Testis (tissue), 3 donors: ENCODE results near the gene PLAAT3. TPM values are rescaled to one million over a fixed set of nuclear protein-coding genes. Genes with fewer than 3 reads are reported as not detected.

ENCODE experiments used
- DNase-seq: peaks from one replicate; pipeline ENCODE4 v3.0.0-alpha.2; 2019
- H3K27ac ChIP-seq, 2 donors: fragments of 200-600 bp; sonication (generic); one replicate each; pipeline ENCODE4 v1.5.1; 2019
- H3K27me3 ChIP-seq: fragments of 200-600 bp; sonication (generic); one replicate; pipeline ENCODE4 v1.5.1; 2019
- H3K36me3 ChIP-seq: fragments of 200-600 bp; sonication (generic); one replicate; pipeline ENCODE4 v1.5.1; 2017; ENCODE audit warnings: low read depth; ENCODE audit errors: missing control alignments
- H3K4me1 ChIP-seq: fragments of 200-600 bp; sonication (generic); one replicate; pipeline ENCODE4 v1.5.1; 2019
- H3K4me3 ChIP-seq, 2 donors: fragments of 200-600 bp; sonication (generic); one replicate each; pipeline ENCODE4 v1.5.1; 2017 to 2019
- H3K9me3 ChIP-seq: fragments of 200-600 bp; sonication (generic); one replicate; pipeline ENCODE4 v1.5.1; 2017
- POLR2A ChIP-seq: fragments of 450-650 bp; IDR thresholded peaks from one replicate; pipeline ENCODE4 v1.6.1; 2017; ENCODE audit warnings: antibody characterized with exemption, mild to moderate bottlenecking, moderate library complexity
- WGBS, 2 donors: methylation state at CpG; one replicate each; pipeline ENCODE4 v1.1.5; 2018; 5-methylcytosine and 5-hydroxymethylcytosine counted together
- intact Hi-C: fragments of 100-400 bp; cut with DNase I; formaldehyde crosslinking; loops from one replicate; pipeline ENCODE4 v1.15.1; 2023; ENCODE audit warnings: low total_unique reads
- polyA plus RNA-seq: library from polyadenylated mRNA; stranded (reverse); fragments of 350-450 nt; fragmentation: Illumina TruSeq; extraction: RNeasy Lipid Tissue Mini Kit (QIAGEN cat#74804); gene quantifications from one replicate; pipeline ENCODE4 v1.2.3, GENCODE V29; 2014; ENCODE audit warnings: low read depth, low replicate concordance; ENCODE audit not compliant: insufficient read depth
- total RNA-seq, 2 donors: library from RNA; depleted of rRNA; stranded (reverse); fragments of >200 nt; gene quantifications; one replicate each; pipeline ENCODE4 v1.2.3, GENCODE V29; 2016
- TF ChIP-seq, protein P1 (sequence below), 3 experiments: fragments of 450-650 bp in 2 of 3; fragments of 200-600 bp in 1 of 3; sonication (generic) in 1 of 3; IDR thresholded peaks; one replicate each; pipeline ENCODE4 v1.5.1; 2016 to 2019; ENCODE audit warnings: antibody characterized with exemption in 3 of 3, mild to moderate bottlenecking in 2 of 3, moderate library complexity in 1 of 3

PLAAT3 gene
- total and polyA plus RNA-seq, 3 donors from 2014 or later, result 136 to 301 (median 147) TPM

DNA sequence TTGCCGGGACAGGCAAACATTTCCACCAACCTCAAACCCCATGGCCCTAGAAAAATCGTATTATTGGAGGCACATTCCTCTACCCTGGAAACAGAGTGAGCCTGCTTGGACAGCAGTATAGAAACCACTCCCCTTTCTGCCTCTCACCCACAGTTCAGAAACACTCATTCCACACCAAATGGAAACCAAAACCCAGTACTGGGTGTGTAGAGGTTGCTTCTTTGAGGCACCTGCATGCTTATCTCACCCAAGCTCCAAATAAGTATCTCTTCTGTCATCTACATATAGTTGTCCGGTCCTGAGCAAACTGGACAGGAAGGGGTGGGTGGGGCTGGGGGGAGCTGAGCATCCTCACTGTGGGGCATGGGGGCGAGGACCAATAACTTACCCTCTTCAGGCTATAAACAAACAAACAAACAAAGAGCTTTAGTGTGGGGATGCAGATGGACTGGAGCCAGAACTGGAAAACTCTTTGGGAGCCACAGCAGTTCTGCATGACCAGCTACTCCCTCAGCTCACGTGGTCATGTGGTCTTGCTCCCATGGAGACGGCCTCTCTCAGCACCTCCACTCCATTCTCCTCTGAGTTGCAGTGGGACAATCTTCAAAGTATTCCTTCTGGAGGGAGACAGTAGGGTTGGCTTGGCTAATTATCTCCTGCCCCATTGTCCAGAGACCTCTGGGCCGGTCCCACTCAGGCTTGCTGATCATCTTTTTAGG, 50.0 kb downstream of the PLAAT3 start:
- Histone ChIP-seq H3K27me3 (no peaks in the 10 kb centered on the region), H3K4me1 (no peaks in the 10 kb centered on the region), H3K27ac (no peak overlapping the region), H3K9me3 (no peaks in the 10 kb centered on the region), H3K4me3 (no peak overlapping the region), H3K36me3 (no peaks in the 10 kb centered on the region)
- intact Hi-C loops, result no loop called here
- DNase-seq, result no peak
- WGBS, 2 donors, result 80 to 86% methylated on average over 5 to 7 of the region's 7 CpGs
- TF ChIP-seq POLR2A, result no peak
- TF ChIP-seq, protein P1, sequence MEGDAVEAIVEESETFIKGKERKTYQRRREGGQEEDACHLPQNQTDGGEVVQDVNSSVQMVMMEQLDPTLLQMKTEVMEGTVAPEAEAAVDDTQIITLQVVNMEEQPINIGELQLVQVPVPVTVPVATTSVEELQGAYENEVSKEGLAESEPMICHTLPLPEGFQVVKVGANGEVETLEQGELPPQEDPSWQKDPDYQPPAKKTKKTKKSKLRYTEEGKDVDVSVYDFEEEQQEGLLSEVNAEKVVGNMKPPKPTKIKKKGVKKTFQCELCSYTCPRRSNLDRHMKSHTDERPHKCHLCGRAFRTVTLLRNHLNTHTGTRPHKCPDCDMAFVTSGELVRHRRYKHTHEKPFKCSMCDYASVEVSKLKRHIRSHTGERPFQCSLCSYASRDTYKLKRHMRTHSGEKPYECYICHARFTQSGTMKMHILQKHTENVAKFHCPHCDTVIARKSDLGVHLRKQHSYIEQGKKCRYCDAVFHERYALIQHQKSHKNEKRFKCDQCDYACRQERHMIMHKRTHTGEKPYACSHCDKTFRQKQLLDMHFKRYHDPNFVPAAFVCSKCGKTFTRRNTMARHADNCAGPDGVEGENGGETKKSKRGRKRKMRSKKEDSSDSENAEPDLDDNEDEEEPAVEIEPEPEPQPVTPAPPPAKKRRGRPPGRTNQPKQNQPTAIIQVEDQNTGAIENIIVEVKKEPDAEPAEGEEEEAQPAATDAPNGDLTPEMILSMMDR (IDR thresholded peaks at IDR 0.05), result no peak

- intact Hi-C loops, result no loop called here
- Histone ChIP-seq H3K36me3 (no peaks in the 10 kb centered on the region), H3K27ac (no peak within 1 kb of the TSS), H3K4me3 (no peak within 1 kb of the TSS), H3K27me3 (no peaks in the 10 kb centered on the region), H3K9me3 (no peaks in the 10 kb centered on the region), H3K4me1 (no peaks in the 10 kb centered on the region)
- no peak for DNase-seq
- TF ChIP-seq, protein P1 (IDR thresholded peaks at IDR 0.05), result no peak
- no peak for TF ChIP-seq POLR2A
- WGBS, 2 donors, result 93 to 94% methylated on average over 13 of the region's 13 CpGs
These were observed 50.8 kb downstream of the PLAAT3 start, which contains the start of gene PLAAT2 for GRCh38 chr11:63563201-63564055. TSS of gene PLAAT2 (minus strand) at chr11:63563379. CDS start at chr11:63563324, 55 bp downstream.

DNA sequence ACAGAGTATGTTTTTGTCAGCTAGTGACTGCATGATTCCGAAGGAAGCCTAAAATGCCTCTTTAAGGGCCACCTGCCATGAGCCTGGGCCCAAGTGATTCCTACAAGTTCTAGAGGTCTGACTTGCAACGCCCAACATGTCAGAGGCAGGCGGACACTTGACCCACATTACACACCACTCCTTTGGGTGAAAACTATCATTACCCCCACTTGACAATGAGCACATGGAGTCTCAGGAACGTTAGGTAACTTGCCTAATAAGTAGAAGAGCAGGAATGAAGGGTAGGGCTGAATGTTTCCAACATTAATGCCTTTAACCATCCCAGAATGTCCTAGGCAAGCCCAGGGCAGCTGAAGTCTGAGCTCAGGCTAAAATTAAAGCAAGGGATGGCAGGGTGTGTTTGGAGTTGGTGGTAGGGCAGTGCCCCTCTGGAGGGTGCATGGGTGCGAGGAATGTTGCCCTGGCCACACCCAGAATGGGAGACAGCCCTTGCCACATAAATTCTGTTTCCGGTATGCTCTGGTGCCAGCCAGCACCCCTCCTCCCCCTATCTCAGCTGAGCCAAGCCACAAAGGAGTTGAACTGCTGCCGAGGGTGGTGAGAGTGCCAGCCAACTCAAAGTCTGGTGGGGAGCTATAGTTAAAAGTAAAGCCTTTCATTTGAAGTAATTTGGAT, 53.6 kb downstream of the PLAAT3 start:
- TF ChIP-seq, protein P1 (IDR thresholded peaks at IDR 0.05), result no peak
- no peak for TF ChIP-seq POLR2A
- Histone ChIP-seq H3K4me1 (no peaks in the 10 kb centered on the region), H3K27ac (no peak overlapping the region), H3K9me3 (no peaks in the 10 kb centered on the region), H3K27me3 (no peaks in the 10 kb centered on the region), H3K36me3 (no peaks in the 10 kb centered on the region), H3K4me3 (no peak overlapping the region)
- 82 to 90% methylated on average over 7 of the region's 7 CpGs for WGBS, 2 donors
- intact Hi-C loops, result no loop called here
- no peak for DNase-seq

- no peak overlapping the region for H3K27ac ChIP-seq
- no peaks in the 10 kb centered on the region for H3K36me3 ChIP-seq
- H3K4me3 ChIP-seq, result no peak overlapping the region
- no peaks in the 10 kb centered on the region for H3K4me1 ChIP-seq
- intact Hi-C loops, result no loop called here
- 94 to 97% methylated on average over 6 to 7 of the region's 7 CpGs for WGBS, 2 donors
- no peaks in the 10 kb centered on the region for H3K27me3 ChIP-seq
- no peak for DNase-seq
- TF ChIP-seq POLR2A, result no peak
- TF ChIP-seq, protein P1 (IDR thresholded peaks at IDR 0.05), result no peak
- H3K9me3 ChIP-seq, result no peaks in the 10 kb centered on the region
These were observed 55.6 kb downstream of the PLAAT3 start for GRCh38 chr11:63558459-63559157.
